ENCODE measurements around the gene PTPN3. TPM values are rescaled to one million over a fixed set of nuclear protein-coding genes. Genes with fewer than 3 reads are reported as not detected.
"Not testable (repeated sequence)": the region's sequence is repeated elsewhere in the genome, so short reads cannot be mapped to it uniquely, and the experiment has no call there.

Gene PTPN3
- total and polyA plus RNA-seq, 4 donors = 6.3 to 30.3 (median 23.5) TPM

DNA sequence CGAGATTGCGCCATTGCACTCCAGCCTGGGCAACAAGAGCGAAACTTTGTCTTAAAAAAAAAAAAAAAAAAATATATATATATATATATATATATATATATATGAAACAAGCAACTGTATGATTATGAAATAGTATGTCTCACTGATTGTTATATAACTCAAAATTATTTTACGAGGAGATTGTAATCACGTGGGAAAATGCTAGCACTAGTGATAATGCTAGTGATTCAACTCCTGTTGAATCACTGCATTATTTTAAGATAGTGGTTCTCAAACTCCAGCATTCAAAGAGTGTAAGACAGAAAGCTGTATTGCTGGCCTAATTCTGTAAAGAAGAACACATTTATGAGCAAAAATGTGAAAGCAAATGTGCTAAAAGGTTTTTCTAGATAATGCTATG, 12.4 kb upstream of the PTPN3 start (continued):
- TF ChIP-seq, protein P1, sequence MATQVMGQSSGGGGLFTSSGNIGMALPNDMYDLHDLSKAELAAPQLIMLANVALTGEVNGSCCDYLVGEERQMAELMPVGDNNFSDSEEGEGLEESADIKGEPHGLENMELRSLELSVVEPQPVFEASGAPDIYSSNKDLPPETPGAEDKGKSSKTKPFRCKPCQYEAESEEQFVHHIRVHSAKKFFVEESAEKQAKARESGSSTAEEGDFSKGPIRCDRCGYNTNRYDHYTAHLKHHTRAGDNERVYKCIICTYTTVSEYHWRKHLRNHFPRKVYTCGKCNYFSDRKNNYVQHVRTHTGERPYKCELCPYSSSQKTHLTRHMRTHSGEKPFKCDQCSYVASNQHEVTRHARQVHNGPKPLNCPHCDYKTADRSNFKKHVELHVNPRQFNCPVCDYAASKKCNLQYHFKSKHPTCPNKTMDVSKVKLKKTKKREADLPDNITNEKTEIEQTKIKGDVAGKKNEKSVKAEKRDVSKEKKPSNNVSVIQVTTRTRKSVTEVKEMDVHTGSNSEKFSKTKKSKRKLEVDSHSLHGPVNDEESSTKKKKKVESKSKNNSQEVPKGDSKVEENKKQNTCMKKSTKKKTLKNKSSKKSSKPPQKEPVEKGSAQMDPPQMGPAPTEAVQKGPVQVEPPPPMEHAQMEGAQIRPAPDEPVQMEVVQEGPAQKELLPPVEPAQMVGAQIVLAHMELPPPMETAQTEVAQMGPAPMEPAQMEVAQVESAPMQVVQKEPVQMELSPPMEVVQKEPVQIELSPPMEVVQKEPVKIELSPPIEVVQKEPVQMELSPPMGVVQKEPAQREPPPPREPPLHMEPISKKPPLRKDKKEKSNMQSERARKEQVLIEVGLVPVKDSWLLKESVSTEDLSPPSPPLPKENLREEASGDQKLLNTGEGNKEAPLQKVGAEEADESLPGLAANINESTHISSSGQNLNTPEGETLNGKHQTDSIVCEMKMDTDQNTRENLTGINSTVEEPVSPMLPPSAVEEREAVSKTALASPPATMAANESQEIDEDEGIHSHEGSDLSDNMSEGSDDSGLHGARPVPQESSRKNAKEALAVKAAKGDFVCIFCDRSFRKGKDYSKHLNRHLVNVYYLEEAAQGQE (IDR thresholded peaks at IDR 0.05) = no peak
- TF ChIP-seq MAX (IDR thresholded peaks at IDR 0.05) (no peak), HNF4G (IDR thresholded peaks at IDR 0.05) (no peak), SP1 (IDR thresholded peaks at IDR 0.05) (no peak), FOXA2 (IDR thresholded peaks at IDR 0.05) (no peak), NR2F2 (IDR thresholded peaks at IDR 0.05) (no peak), EGR1 (IDR thresholded peaks at IDR 0.05; ENCODE audit: low read depth in 2 of 2) (no peak), HNF4A (conservative IDR thresholded peaks at IDR 0.05) (no peak)

GRCh38 chr9:109510042-109510441, 11.9 kb upstream of the PTPN3 start:
- not testable (repeated sequence) for H3K4me3 ChIP-seq (ENCODE audit: low read depth in 1 of 3, low read length in 3 of 3); H3K27ac ChIP-seq (ENCODE audit: low read depth in 1 of 2, low read length in 2 of 2); H3K27me3 ChIP-seq (ENCODE audit: control insufficient read depth in 4 of 4, insufficient read depth in 4 of 4, low read length in 3 of 4); H3K36me3 ChIP-seq (ENCODE audit: control insufficient read depth in 4 of 4, insufficient read depth in 3 of 4, low read depth in 1 of 4, low read length in 3 of 4); H3K9me3 ChIP-seq (ENCODE audit: control insufficient read depth in 4 of 4, low read length in 3 of 4); H3K9ac ChIP-seq (ENCODE audit: low read depth in 1 of 2, low read length in 2 of 2); H3K4me1 ChIP-seq (ENCODE audit: control insufficient read depth in 4 of 4, insufficient read depth in 4 of 4, low read length in 3 of 4); DNase-seq (ENCODE audit: low spot score)
- WGBS = 93% methylated on average over 4 of the region's 4 CpGs
- TF ChIP-seq NR2F2 (IDR thresholded peaks at IDR 0.05) = peak; percentile 0

DNA sequence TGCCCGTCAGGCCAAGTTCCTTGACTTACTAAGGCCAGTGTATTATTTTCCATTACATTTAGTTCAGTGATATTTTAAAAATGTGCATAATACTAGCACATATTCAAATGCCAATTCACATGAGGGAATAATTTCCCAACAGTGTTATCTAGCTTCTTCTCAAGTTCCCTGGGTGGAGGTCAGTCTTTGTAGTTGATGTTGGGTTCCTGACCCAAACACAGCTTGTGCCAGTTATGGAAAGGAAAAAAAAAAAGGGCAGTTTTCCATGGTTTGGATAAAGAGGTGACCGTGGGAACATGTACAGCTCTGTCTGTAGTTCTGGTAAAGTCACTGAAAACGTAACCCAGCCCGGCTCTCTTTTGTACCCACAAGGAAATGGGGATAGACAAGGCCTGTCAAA, 11.5 kb upstream of the PTPN3 start:
- WGBS = 63% methylated on average over 4 of the region's 4 CpGs
- no peak overlapping the region for H3K4me3 ChIP-seq (ENCODE audit: low read depth in 1 of 3, low read length in 3 of 3)
- no peak overlapping the region for H3K9ac ChIP-seq (ENCODE audit: low read depth in 1 of 2, low read length in 2 of 2)
- H3K27me3 ChIP-seq (ENCODE audit: control insufficient read depth in 4 of 4, insufficient read depth in 4 of 4, low read length in 3 of 4) = no peaks in the 10 kb centered on the region
- H3K4me1 ChIP-seq (ENCODE audit: control insufficient read depth in 4 of 4, insufficient read depth in 4 of 4, low read length in 3 of 4) = peaks cover 0 to 8% (median 1%) of the 10 kb centered on the region in 4 donors
- H3K27ac ChIP-seq (ENCODE audit: low read depth in 1 of 2, low read length in 2 of 2) = no peak overlapping the region
- TF ChIP-seq, protein P2, sequence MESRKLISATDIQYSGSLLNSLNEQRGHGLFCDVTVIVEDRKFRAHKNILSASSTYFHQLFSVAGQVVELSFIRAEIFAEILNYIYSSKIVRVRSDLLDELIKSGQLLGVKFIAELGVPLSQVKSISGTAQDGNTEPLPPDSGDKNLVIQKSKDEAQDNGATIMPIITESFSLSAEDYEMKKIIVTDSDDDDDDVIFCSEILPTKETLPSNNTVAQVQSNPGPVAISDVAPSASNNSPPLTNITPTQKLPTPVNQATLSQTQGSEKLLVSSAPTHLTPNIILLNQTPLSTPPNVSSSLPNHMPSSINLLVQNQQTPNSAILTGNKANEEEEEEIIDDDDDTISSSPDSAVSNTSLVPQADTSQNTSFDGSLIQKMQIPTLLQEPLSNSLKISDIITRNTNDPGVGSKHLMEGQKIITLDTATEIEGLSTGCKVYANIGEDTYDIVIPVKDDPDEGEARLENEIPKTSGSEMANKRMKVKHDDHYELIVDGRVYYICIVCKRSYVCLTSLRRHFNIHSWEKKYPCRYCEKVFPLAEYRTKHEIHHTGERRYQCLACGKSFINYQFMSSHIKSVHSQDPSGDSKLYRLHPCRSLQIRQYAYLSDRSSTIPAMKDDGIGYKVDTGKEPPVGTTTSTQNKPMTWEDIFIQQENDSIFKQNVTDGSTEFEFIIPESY (IDR thresholded peaks at IDR 0.05) = no peak
- TF ChIP-seq NR2F2 (IDR thresholded peaks at IDR 0.05) (peak; percentile 29), HNF4G (IDR thresholded peaks at IDR 0.05) (no peak)
- H3K36me3 ChIP-seq (ENCODE audit: control insufficient read depth in 4 of 4, insufficient read depth in 3 of 4, low read depth in 1 of 4, low read length in 3 of 4) = no peaks in the 10 kb centered on the region
- no peak for DNase-seq (ENCODE audit: low spot score)
- H3K9me3 ChIP-seq (ENCODE audit: control insufficient read depth in 4 of 4, low read length in 3 of 4) = no peaks in the 10 kb centered on the region

GRCh38 chr9:109507421-109507838, 9.3 kb upstream of the PTPN3 start:
- H3K36me3 ChIP-seq (ENCODE audit: control insufficient read depth in 4 of 4, insufficient read depth in 3 of 4, low read depth in 1 of 4, low read length in 3 of 4) = no peaks in the 10 kb centered on the region
- WGBS = 30% methylated on average over 9 of the region's 9 CpGs
- H3K27ac ChIP-seq (ENCODE audit: low read depth in 1 of 2, low read length in 2 of 2) = peak overlapping the region; percentile 54 to 81
- no peaks in the 10 kb centered on the region for H3K9me3 ChIP-seq (ENCODE audit: control insufficient read depth in 4 of 4, low read length in 3 of 4)
- peaks cover 0 to 8% (median 1%) of the 10 kb centered on the region in 4 donors for H3K4me1 ChIP-seq (ENCODE audit: control insufficient read depth in 4 of 4, insufficient read depth in 4 of 4, low read length in 3 of 4)
- H3K4me3 ChIP-seq (ENCODE audit: low read depth in 1 of 3, low read length in 3 of 3) = no peak overlapping the region
- no peak for DNase-seq (ENCODE audit: low spot score)
- H3K9ac ChIP-seq (ENCODE audit: low read depth in 1 of 2, low read length in 2 of 2) = peak overlapping the region in 1 of 2 donors; percentile 83
- H3K27me3 ChIP-seq (ENCODE audit: control insufficient read depth in 4 of 4, insufficient read depth in 4 of 4, low read length in 3 of 4) = no peaks in the 10 kb centered on the region
- TF ChIP-seq HNF4A (conservative IDR thresholded peaks at IDR 0.05) = peak; percentile 92 to 94
- peak; percentile 95 for TF ChIP-seq SP1 (IDR thresholded peaks at IDR 0.05)
- TF ChIP-seq HNF4G (IDR thresholded peaks at IDR 0.05) = peak; percentile 77
- peak; percentile 95 for TF ChIP-seq MAX (IDR thresholded peaks at IDR 0.05)
- TF ChIP-seq, protein P3, sequence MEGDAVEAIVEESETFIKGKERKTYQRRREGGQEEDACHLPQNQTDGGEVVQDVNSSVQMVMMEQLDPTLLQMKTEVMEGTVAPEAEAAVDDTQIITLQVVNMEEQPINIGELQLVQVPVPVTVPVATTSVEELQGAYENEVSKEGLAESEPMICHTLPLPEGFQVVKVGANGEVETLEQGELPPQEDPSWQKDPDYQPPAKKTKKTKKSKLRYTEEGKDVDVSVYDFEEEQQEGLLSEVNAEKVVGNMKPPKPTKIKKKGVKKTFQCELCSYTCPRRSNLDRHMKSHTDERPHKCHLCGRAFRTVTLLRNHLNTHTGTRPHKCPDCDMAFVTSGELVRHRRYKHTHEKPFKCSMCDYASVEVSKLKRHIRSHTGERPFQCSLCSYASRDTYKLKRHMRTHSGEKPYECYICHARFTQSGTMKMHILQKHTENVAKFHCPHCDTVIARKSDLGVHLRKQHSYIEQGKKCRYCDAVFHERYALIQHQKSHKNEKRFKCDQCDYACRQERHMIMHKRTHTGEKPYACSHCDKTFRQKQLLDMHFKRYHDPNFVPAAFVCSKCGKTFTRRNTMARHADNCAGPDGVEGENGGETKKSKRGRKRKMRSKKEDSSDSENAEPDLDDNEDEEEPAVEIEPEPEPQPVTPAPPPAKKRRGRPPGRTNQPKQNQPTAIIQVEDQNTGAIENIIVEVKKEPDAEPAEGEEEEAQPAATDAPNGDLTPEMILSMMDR (IDR thresholded peaks at IDR 0.05; ENCODE audit: low read depth, low read length, missing input control) = no peak
- TF ChIP-seq, protein P2 (IDR thresholded peaks at IDR 0.05) = peak; percentile 85
- peak; percentile 88 to 95 for TF ChIP-seq RXRA (IDR thresholded peaks at IDR 0.05)
- TF ChIP-seq GABPA (IDR thresholded peaks at IDR 0.05 in 1 of 2, conservative IDR thresholded peaks at IDR 0.05 in 1 of 2) = peak in 1 of 2 donors; percentile 52
- no peak for TF ChIP-seq NR2F2 (IDR thresholded peaks at IDR 0.05)
- TF ChIP-seq FOXA1 (IDR thresholded peaks at IDR 0.05) = peak; percentile 100
- peak; percentile 100 for TF ChIP-seq FOXA2 (IDR thresholded peaks at IDR 0.05)
